Measurements from ENCODE around the gene ALDH2. TPM values are rescaled to one million over a fixed set of nuclear protein-coding genes. Genes with fewer than 3 reads are reported as not detected.
"Not testable (repeated sequence)": the region's sequence is repeated elsewhere in the genome, so short reads cannot be mapped to it uniquely, and the experiment has no call there.

ALDH2 gene
- total RNA-seq, 2 donors from 2014 or later: 107 to 164 TPM

- H3K4me3 ChIP-seq: no peak overlapping the region
- no peak overlapping the region for H3K27ac ChIP-seq
- intact Hi-C loops (cut with DNase I): no loop called here
- no peak for TF ChIP-seq POLR2A (IDR thresholded peaks at IDR 0.05)
- TF ChIP-seq CTCF (IDR thresholded peaks at IDR 0.05): no peak
- peak; percentile 32 for TF ChIP-seq POLR2AphosphoS5 (IDR thresholded peaks at IDR 0.05)
- no peaks in the 10 kb centered on the region for H3K4me1 ChIP-seq (replicated peaks)
- no peak for DNase-seq (ENCODE audit: low spot score)
- H3K36me3 ChIP-seq: no peaks in the 10 kb centered on the region
- H3K27me3 ChIP-seq (replicated peaks; ENCODE audit: insufficient read depth): no peaks in the 10 kb centered on the region
- WGBS: 49% methylated on average over 9 of the region's 9 CpGs
- no peaks in the 10 kb centered on the region for H3K9me3 ChIP-seq
Observed at GRCh38 chr12:111730420-111730819, 36.3 kb upstream of the ALDH2 start.

DNA sequence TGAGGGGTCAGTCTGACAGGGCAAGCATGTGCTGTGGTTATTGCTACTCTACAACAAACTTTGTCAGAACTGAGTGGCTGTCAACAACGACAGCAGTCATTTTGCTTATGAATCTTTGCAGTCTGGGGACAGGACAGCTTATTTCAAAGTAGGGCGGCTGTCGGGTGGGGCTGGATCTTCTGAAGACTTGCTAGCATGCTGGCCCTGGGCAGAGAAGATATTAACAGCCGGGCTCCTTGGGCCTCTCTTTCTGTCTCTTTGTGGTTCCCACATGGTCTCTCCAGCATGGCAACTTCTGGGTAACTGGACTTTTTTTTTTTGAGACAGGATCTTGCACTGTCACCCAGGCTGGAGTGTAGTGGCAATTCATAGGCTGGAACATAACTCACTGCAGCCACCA, 33.9 kb upstream of the ALDH2 start:
- Histone ChIP-seq H3K9me3 (no peaks in the 10 kb centered on the region), H3K4me1 (replicated peaks) (no peaks in the 10 kb centered on the region), H3K4me3 (no peak overlapping the region), H3K27ac (no peak overlapping the region), H3K27me3 (replicated peaks; ENCODE audit: insufficient read depth) (no peaks in the 10 kb centered on the region), H3K36me3 (no peaks in the 10 kb centered on the region)
- no peak for DNase-seq (ENCODE audit: low spot score)
- TF ChIP-seq POLR2A (IDR thresholded peaks at IDR 0.05): no peak
- TF ChIP-seq POLR2AphosphoS5 (IDR thresholded peaks at IDR 0.05): no peak
- no peak for TF ChIP-seq CTCF (IDR thresholded peaks at IDR 0.05)
- intact Hi-C loops (cut with DNase I): no loop called here
- WGBS: 93% methylated on average over 4 of the region's 4 CpGs

DNA sequence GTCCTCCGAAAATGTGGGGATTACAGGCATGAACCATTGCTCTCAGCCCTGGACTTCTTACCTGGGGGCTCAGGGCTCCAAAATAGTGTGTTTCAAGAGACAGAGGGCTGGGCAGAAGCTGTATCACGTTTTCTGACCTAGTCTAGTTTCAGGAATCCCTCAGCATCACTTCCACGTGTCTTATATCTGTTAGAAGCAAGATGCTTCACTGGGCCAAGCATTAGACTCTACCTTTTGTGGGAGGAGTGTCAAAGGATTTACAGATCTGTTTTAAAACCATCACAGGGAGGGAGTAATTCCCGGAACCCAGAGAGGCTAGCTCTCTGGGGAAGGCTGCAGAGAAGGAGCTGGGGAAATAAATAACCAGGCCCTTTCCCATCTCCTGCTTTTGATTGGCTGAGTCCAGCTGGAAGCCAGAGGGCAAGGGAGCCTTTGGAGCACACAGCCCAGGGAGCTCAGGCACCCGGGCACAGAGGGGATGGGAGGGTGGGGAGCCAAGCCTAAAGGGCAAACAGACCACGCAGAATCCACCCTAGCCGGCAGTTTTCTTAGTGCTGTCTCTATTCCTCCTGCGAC, 33.3 kb upstream of the ALDH2 start:
- no peaks in the 10 kb centered on the region for H3K27me3 ChIP-seq (replicated peaks; ENCODE audit: insufficient read depth)
- H3K27ac ChIP-seq: no peak overlapping the region
- 91% methylated on average over 8 of the region's 8 CpGs for WGBS
- no peaks in the 10 kb centered on the region for H3K9me3 ChIP-seq
- no peak for TF ChIP-seq POLR2AphosphoS5 (IDR thresholded peaks at IDR 0.05)
- no peak for TF ChIP-seq POLR2A (IDR thresholded peaks at IDR 0.05)
- no peak for TF ChIP-seq CTCF (IDR thresholded peaks at IDR 0.05)
- H3K4me1 ChIP-seq (replicated peaks): no peaks in the 10 kb centered on the region
- DNase-seq (ENCODE audit: low spot score): no peak
- H3K4me3 ChIP-seq: no peak overlapping the region
- no peaks in the 10 kb centered on the region for H3K36me3 ChIP-seq
- intact Hi-C loops (cut with DNase I): no loop called here

GRCh38 chr12:111739524-111739923, 27.2 kb upstream of the ALDH2 start:
- H3K36me3 ChIP-seq; H3K4me1 ChIP-seq (replicated peaks); H3K27ac ChIP-seq; H3K9me3 ChIP-seq; intact Hi-C loops (cut with DNase I); DNase-seq (ENCODE audit: low spot score); H3K4me3 ChIP-seq; H3K27me3 ChIP-seq (replicated peaks; ENCODE audit: insufficient read depth): not testable (repeated sequence)
- WGBS: 96% methylated on average over 9 of the region's 9 CpGs

DNA sequence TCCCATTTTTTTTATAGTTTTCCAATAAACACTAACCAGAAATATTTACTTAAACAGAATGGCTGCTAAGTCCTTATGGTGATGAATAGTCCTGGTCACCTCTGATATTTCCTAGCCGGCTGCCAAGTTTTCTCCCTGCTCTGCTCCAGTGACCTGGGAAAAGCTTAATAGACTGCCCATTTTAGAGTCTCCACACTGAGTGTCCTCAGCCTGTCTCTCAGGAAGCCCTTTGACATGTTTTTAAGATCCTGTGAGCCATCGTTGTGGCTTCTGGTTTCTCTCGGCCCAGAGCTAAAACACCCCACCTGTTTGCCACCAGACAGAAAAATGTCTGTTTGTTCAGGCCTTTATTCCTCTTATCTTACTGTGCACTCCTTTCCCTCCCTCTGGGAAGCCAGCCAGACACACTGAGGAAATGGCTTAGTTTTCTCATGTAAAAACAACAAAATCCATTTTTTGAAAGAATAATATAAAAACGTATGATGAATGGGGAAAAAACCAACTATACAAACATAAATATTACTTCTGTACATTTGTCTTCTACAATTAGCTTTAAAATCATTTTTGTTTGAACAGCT, 25.4 kb upstream of the ALDH2 start:
- no peak for TF ChIP-seq CTCF (IDR thresholded peaks at IDR 0.05)
- TF ChIP-seq POLR2AphosphoS5 (IDR thresholded peaks at IDR 0.05): no peak
- TF ChIP-seq POLR2A (IDR thresholded peaks at IDR 0.05): no peak
- no peaks in the 10 kb centered on the region for H3K9me3 ChIP-seq
- intact Hi-C loops (cut with DNase I): no loop called here
- H3K36me3 ChIP-seq: peaks cover 6 to 7% of the 10 kb centered on the region in 2 donors
- DNase-seq (ENCODE audit: low spot score): no peak
- no peaks in the 10 kb centered on the region for H3K27me3 ChIP-seq (replicated peaks; ENCODE audit: insufficient read depth)
- no peak overlapping the region for H3K4me3 ChIP-seq
- H3K27ac ChIP-seq: peak overlapping the region; percentile 28 to 37
- no peaks in the 10 kb centered on the region for H3K4me1 ChIP-seq (replicated peaks)
- WGBS: 19% methylated on average over 4 of the region's 4 CpGs
